HK-2 (cell line): ENCODE data around the gene MAP4K3.
"Not testable (repeated sequence)": the region's sequence is repeated elsewhere in the genome, so short reads cannot be mapped to it uniquely, and the experiment has no call there.

Experiments
- DNase-seq: peaks from one replicate; pipeline ENCODE4 v3.0.0-alpha.2; 2018; ENCODE audit not compliant: unreplicated experiment

Gene MAP4K3

GRCh38 chr2:39409697-39410389 lies 27.2 kb downstream of the MAP4K3 start:
- DNase-seq: no peak

GRCh38 chr2:39408351-39409136 lies 28.5 kb downstream of the MAP4K3 start:
- DNase-seq: no peak

- DNase-seq: no peak
Measured at GRCh38 chr2:39407516-39408296, 29.4 kb downstream of the MAP4K3 start.

GRCh38 chr2:39405364-39405763 lies 31.7 kb downstream of the MAP4K3 start:
- DNase-seq: no peak

- DNase-seq: no peak
Measured at GRCh38 chr2:39403311-39403710, 33.8 kb downstream of the MAP4K3 start.

GRCh38 chr2:39401319-39401718 lies 35.8 kb downstream of the MAP4K3 start:
- no peak for DNase-seq

GRCh38 chr2:39399570-39399969 lies 37.5 kb downstream of the MAP4K3 start:
- DNase-seq: no peak

GRCh38 chr2:39395313-39395712 lies 41.8 kb downstream of the MAP4K3 start:
- no peak for DNase-seq

- no peak for DNase-seq
Measured at GRCh38 chr2:39394516-39394961, 42.5 kb downstream of the MAP4K3 start.

- DNase-seq: no peak
Measured at GRCh38 chr2:39392672-39393071, 44.4 kb downstream of the MAP4K3 start.

- no peak for DNase-seq
Measured at GRCh38 chr2:39390216-39390615, 46.9 kb downstream of the MAP4K3 start.

GRCh38 chr2:39386064-39386463 lies 51.0 kb downstream of the MAP4K3 start:
- no peak for DNase-seq

GRCh38 chr2:39385172-39385571 lies 51.9 kb downstream of the MAP4K3 start:
- DNase-seq: no peak

- DNase-seq: not testable (repeated sequence)
Measured at GRCh38 chr2:39384071-39384470, 53.0 kb downstream of the MAP4K3 start.

GRCh38 chr2:39383146-39383545 lies 53.9 kb downstream of the MAP4K3 start:
- no peak for DNase-seq

GRCh38 chr2:39381653-39382052 lies 55.4 kb downstream of the MAP4K3 start:
- no peak for DNase-seq

- no peak for DNase-seq
Measured at GRCh38 chr2:39380525-39381150, 56.4 kb downstream of the MAP4K3 start.

- DNase-seq: no peak
Measured at GRCh38 chr2:39379643-39380524, 57.2 kb downstream of the MAP4K3 start.

- no peak for DNase-seq
Measured at GRCh38 chr2:39378968-39379367, 58.1 kb downstream of the MAP4K3 start.

GRCh38 chr2:39377226-39377939 lies 59.7 kb downstream of the MAP4K3 start:
- no peak for DNase-seq
